ENCODE results near the gene TMC6.

Gene TMC6

GRCh38 chr17:78130437-78131101 is 2.0 kb upstream of the TMC6 start, which contains the start of gene TMC8:
Gene TMC8 (plus strand): TSS chr17:78130771. CDS start chr17:78131589, 818 bp downstream.
- Histone ChIP-seq H3K4me1 (ENCODE audit: insufficient read depth, low read length) (peaks cover 82% of the 10 kb centered on the region), H4K20me1 (ENCODE audit: insufficient read depth, low read length) (peaks cover 30% of the 10 kb centered on the region), H2AFZ (ENCODE audit: low read depth, low read length) (peak within 1 kb of the TSS; percentile 63; the same call in 1 of the 2 replicates), H3K27me3 (ENCODE audit: insufficient read depth, low read length, poor library complexity) (no peaks in the 10 kb centered on the region), H3K27ac (ENCODE audit: low read length) (peak within 1 kb of the TSS; percentile 97), H3K4me3 (ENCODE audit: low read depth in 1 of 2, low read length in 2 of 2) (peak within 1 kb of the TSS; percentile 25 to 71; a peak in 3 of 4 replicates), H3K9ac (ENCODE audit: low read depth, low read length) (peak within 1 kb of the TSS; percentile 70), H3K79me2 (ENCODE audit: insufficient read depth, low read length) (peaks cover 12% of the 10 kb centered on the region), H3K36me3 (ENCODE audit: insufficient read depth, low read length) (peaks cover 32% of the 10 kb centered on the region), H3K4me2 (ENCODE audit: insufficient read depth, low read length) (peak within 1 kb of the TSS; percentile 94), H3K9me3 (ENCODE audit: insufficient read depth, low read length, severe bottlenecking) (no peaks in the 10 kb centered on the region)
- peak; percentile 2 for TF ChIP-seq CTCF (IDR thresholded peaks at IDR 0.05; ENCODE audit: borderline replicate concordance, extremely low read depth, low read length, poor library complexity, severe bottlenecking)
- TF ChIP-seq EZH2 (IDR thresholded peaks at IDR 0.05; ENCODE audit: borderline replicate concordance, low read depth, low read length, severe bottlenecking) = no peak
- DNase-seq (peak; percentile 93), ATAC-seq (ENCODE audit: insufficient read depth, low read depth) (peak; percentile 79)

- Histone ChIP-seq H3K79me2 (ENCODE audit: insufficient read depth, low read length) (peaks cover 12% of the 10 kb centered on the region), H3K9ac (ENCODE audit: low read depth, low read length) (peak overlapping the region; percentile 70), H3K27ac (ENCODE audit: low read length) (peak overlapping the region; percentile 97), H3K36me3 (ENCODE audit: insufficient read depth, low read length) (peaks cover 27% of the 10 kb centered on the region), H3K27me3 (ENCODE audit: insufficient read depth, low read length, poor library complexity) (no peaks in the 10 kb centered on the region), H4K20me1 (ENCODE audit: insufficient read depth, low read length) (peaks cover 26% of the 10 kb centered on the region), H3K4me2 (ENCODE audit: insufficient read depth, low read length) (peak overlapping the region; percentile 94), H3K9me3 (ENCODE audit: insufficient read depth, low read length, severe bottlenecking) (no peaks in the 10 kb centered on the region), H3K4me3 (ENCODE audit: low read depth in 1 of 2, low read length in 2 of 2) (peak overlapping the region in 1 of 2 experiments; percentile 71; a peak in 2 of 4 replicates), H3K4me1 (ENCODE audit: insufficient read depth, low read length) (peaks cover 82% of the 10 kb centered on the region), H2AFZ (ENCODE audit: low read depth, low read length) (no peak overlapping the region; the same call in 1 of the 2 replicates)
- TF ChIP-seq CTCF (IDR thresholded peaks at IDR 0.05; ENCODE audit: borderline replicate concordance, extremely low read depth, low read length, poor library complexity, severe bottlenecking) = no peak
- TF ChIP-seq EZH2 (IDR thresholded peaks at IDR 0.05; ENCODE audit: borderline replicate concordance, low read depth, low read length, severe bottlenecking) = no peak
- ATAC-seq (ENCODE audit: insufficient read depth, low read depth) (peak; percentile 1), DNase-seq (no peak)
These were observed 1.5 kb upstream of the TMC6 start for GRCh38 chr17:78130090-78130436.

- no peaks in the 10 kb centered on the region for H3K27me3 ChIP-seq (ENCODE audit: insufficient read depth, low read length, poor library complexity)
- H4K20me1 ChIP-seq (ENCODE audit: insufficient read depth, low read length) = peaks cover 22% of the 10 kb centered on the region
- H3K4me1 ChIP-seq (ENCODE audit: insufficient read depth, low read length) = peaks cover 82% of the 10 kb centered on the region
- no peak overlapping the region for H2AFZ ChIP-seq (ENCODE audit: low read depth, low read length)
- H3K4me2 ChIP-seq (ENCODE audit: insufficient read depth, low read length) = peak overlapping the region; percentile 94
- H3K36me3 ChIP-seq (ENCODE audit: insufficient read depth, low read length) = peaks cover 22% of the 10 kb centered on the region
- no peaks in the 10 kb centered on the region for H3K9me3 ChIP-seq (ENCODE audit: insufficient read depth, low read length, severe bottlenecking)
- DNase-seq = peak; percentile 75
- peak overlapping the region; percentile 97 for H3K27ac ChIP-seq (ENCODE audit: low read length)
- H3K9ac ChIP-seq (ENCODE audit: low read depth, low read length) = peak overlapping the region; percentile 70
- H3K4me3 ChIP-seq (ENCODE audit: low read depth in 1 of 2, low read length in 2 of 2) = peak overlapping the region in 1 of 2 experiments; percentile 71; a peak in 2 of 4 replicates
- ATAC-seq (ENCODE audit: insufficient read depth, low read depth) = peak; percentile 3; the same call in 1 of the 3 replicates
- H3K79me2 ChIP-seq (ENCODE audit: insufficient read depth, low read length) = peaks cover 12% of the 10 kb centered on the region
- TF ChIP-seq EZH2 (IDR thresholded peaks at IDR 0.05; ENCODE audit: borderline replicate concordance, low read depth, low read length, severe bottlenecking) (no peak), CTCF (IDR thresholded peaks at IDR 0.05; ENCODE audit: borderline replicate concordance, extremely low read depth, low read length, poor library complexity, severe bottlenecking) (no peak)
These were observed 965 bp upstream of the TMC6 start for GRCh38 chr17:78129351-78130089.

All from DND-41 (cell line).